A549 (cell line): ENCODE measurements around the gene AP2A2.

Experiments used
- BHLHE40 ChIP-seq: IDR thresholded peaks from 2 replicates; pipeline ENCODE4 v1.6.1; 2012; ENCODE audit warnings: low read depth, low read length, inconsistent platforms
- CBX2 ChIP-seq: fragments of 200-600 bp; sonication (generic); IDR thresholded peaks from 2 replicates; pipeline ENCODE4 v1.6.1; 2016; ENCODE audit warnings: low read depth, mild to moderate bottlenecking, borderline replicate concordance
- EP300 ChIP-seq, 2 experiments: fragments of >200 bp; sonication (Bioruptor Twin); formaldehyde crosslinking; IDR thresholded peaks; 2 replicates in 1 of 2; 3 replicates in 1 of 2; pipeline ENCODE4 v1.6.1; 2016 to 2017
- KDM1A ChIP-seq: fragments of 200-600 bp; sonication (generic); IDR thresholded peaks from 2 replicates; pipeline ENCODE4 v1.6.1; 2016; ENCODE audit warnings: low read depth, mild to moderate bottlenecking
- POLR2A ChIP-seq: IDR thresholded peaks from 2 replicates; pipeline ENCODE4 v1.6.1; 2012; ENCODE audit warnings: mild to moderate bottlenecking, low read length
- RFX5 ChIP-seq: fragments of 450-650 bp; IDR thresholded peaks from 2 replicates; pipeline ENCODE4 v1.7.1; 2014; ENCODE audit warnings: antibody characterized with exemption, mild to moderate bottlenecking, moderate library complexity
- SMC3 ChIP-seq: fragments of >200 bp; sonication (Bioruptor Twin); formaldehyde crosslinking; IDR thresholded peaks from 3 replicates; pipeline ENCODE4 v1.6.1; 2018; ENCODE audit warnings: inconsistent platforms
- SREBF2 ChIP-seq: fragments of 450-650 bp; IDR thresholded peaks from 2 replicates; pipeline ENCODE4 v1.6.1; 2014; ENCODE audit warnings: mild to moderate bottlenecking, moderate library complexity
- TFCP2L1 ChIP-seq: fragments of 250-450 bp; sonication (Bioruptor Pico); IDR thresholded peaks from 2 replicates; pipeline ENCODE4 v1.5.0; 2021; ENCODE audit warnings: mild to moderate bottlenecking
- ZFP36 ChIP-seq: fragments of 450-650 bp; IDR thresholded peaks from 2 replicates; pipeline ENCODE4 v1.6.1; 2014; ENCODE audit warnings: borderline replicate concordance; ENCODE audit not compliant: partially characterized antibody
- TF ChIP-seq, protein P1 (sequence below): fragments of >200 bp; sonication (Bioruptor Twin); formaldehyde crosslinking; IDR thresholded peaks from 3 replicates; pipeline ENCODE4 v1.5.1; 2016
- TF ChIP-seq, protein P2 (sequence below): IDR thresholded peaks from 2 replicates; pipeline ENCODE4 v1.6.1; 2012
- TF ChIP-seq, protein P3 (sequence below): fragments of 200-600 bp; sonication (generic); IDR thresholded peaks from 2 replicates; pipeline ENCODE4 v1.6.1; 2016; ENCODE audit warnings: antibody characterized with exemption, mild to moderate bottlenecking, moderate library complexity
- TF ChIP-seq, protein P4 (sequence below): fragments of 450-650 bp; IDR thresholded peaks from 2 replicates; pipeline ENCODE4 v1.6.1; 2014; ENCODE audit warnings: antibody characterized with exemption

DNA sequence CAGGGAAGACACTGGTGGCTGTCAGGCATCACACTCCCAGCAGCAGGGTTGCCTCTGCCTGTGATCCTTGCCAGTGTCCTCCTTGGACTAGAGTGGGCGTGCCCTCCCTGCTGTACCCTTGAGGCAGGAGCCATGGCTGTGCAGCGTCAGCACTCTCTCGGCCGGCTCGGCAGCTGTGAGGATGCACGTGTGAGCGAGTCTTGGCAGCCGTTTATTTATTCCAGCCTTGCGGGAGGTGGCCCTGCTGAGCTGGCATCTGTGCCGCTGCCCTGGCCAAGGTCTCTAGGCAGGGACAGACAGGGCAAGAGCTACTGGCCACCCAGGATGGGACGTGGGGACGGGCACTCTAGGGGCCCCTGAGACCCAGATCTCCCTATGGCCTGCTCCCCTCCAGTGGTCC is 49.1 kb upstream of the AP2A2 start:
- TF ChIP-seq EP300 (IDR thresholded peaks at IDR 0.05) (no peak), KDM1A (no peak), ZFP36 (no peak), POLR2A (no peak), SREBF2 (no peak), BHLHE40 (no peak), CBX2 (no peak), TFCP2L1 (no peak), RFX5 (no peak), SMC3 (no peak)
- TF ChIP-seq, protein P1, sequence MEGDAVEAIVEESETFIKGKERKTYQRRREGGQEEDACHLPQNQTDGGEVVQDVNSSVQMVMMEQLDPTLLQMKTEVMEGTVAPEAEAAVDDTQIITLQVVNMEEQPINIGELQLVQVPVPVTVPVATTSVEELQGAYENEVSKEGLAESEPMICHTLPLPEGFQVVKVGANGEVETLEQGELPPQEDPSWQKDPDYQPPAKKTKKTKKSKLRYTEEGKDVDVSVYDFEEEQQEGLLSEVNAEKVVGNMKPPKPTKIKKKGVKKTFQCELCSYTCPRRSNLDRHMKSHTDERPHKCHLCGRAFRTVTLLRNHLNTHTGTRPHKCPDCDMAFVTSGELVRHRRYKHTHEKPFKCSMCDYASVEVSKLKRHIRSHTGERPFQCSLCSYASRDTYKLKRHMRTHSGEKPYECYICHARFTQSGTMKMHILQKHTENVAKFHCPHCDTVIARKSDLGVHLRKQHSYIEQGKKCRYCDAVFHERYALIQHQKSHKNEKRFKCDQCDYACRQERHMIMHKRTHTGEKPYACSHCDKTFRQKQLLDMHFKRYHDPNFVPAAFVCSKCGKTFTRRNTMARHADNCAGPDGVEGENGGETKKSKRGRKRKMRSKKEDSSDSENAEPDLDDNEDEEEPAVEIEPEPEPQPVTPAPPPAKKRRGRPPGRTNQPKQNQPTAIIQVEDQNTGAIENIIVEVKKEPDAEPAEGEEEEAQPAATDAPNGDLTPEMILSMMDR: no peak
- TF ChIP-seq, protein P2, sequence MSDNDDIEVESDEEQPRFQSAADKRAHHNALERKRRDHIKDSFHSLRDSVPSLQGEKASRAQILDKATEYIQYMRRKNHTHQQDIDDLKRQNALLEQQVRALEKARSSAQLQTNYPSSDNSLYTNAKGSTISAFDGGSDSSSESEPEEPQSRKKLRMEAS: no peak
- TF ChIP-seq, protein P3, sequence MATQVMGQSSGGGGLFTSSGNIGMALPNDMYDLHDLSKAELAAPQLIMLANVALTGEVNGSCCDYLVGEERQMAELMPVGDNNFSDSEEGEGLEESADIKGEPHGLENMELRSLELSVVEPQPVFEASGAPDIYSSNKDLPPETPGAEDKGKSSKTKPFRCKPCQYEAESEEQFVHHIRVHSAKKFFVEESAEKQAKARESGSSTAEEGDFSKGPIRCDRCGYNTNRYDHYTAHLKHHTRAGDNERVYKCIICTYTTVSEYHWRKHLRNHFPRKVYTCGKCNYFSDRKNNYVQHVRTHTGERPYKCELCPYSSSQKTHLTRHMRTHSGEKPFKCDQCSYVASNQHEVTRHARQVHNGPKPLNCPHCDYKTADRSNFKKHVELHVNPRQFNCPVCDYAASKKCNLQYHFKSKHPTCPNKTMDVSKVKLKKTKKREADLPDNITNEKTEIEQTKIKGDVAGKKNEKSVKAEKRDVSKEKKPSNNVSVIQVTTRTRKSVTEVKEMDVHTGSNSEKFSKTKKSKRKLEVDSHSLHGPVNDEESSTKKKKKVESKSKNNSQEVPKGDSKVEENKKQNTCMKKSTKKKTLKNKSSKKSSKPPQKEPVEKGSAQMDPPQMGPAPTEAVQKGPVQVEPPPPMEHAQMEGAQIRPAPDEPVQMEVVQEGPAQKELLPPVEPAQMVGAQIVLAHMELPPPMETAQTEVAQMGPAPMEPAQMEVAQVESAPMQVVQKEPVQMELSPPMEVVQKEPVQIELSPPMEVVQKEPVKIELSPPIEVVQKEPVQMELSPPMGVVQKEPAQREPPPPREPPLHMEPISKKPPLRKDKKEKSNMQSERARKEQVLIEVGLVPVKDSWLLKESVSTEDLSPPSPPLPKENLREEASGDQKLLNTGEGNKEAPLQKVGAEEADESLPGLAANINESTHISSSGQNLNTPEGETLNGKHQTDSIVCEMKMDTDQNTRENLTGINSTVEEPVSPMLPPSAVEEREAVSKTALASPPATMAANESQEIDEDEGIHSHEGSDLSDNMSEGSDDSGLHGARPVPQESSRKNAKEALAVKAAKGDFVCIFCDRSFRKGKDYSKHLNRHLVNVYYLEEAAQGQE: no peak
- TF ChIP-seq, protein P4, sequence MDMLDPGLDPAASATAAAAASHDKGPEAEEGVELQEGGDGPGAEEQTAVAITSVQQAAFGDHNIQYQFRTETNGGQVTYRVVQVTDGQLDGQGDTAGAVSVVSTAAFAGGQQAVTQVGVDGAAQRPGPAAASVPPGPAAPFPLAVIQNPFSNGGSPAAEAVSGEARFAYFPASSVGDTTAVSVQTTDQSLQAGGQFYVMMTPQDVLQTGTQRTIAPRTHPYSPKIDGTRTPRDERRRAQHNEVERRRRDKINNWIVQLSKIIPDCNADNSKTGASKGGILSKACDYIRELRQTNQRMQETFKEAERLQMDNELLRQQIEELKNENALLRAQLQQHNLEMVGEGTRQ: no peak
